ENCODE results near the gene HOXA4.

HOXA4 gene

GRCh38 chr7:27096768-27097514 lies 33.6 kb downstream of the HOXA4 start:
- DNase-seq (ENCODE audit: low spot score) = no peak
- in situ Hi-C loops (cut with MboI; ENCODE audit: low pct_unique_long_range_greater_than_20kb, low sequenced_read_pairs, unreplicated experiment) = no loop called here
- TF ChIP-seq, protein P1, sequence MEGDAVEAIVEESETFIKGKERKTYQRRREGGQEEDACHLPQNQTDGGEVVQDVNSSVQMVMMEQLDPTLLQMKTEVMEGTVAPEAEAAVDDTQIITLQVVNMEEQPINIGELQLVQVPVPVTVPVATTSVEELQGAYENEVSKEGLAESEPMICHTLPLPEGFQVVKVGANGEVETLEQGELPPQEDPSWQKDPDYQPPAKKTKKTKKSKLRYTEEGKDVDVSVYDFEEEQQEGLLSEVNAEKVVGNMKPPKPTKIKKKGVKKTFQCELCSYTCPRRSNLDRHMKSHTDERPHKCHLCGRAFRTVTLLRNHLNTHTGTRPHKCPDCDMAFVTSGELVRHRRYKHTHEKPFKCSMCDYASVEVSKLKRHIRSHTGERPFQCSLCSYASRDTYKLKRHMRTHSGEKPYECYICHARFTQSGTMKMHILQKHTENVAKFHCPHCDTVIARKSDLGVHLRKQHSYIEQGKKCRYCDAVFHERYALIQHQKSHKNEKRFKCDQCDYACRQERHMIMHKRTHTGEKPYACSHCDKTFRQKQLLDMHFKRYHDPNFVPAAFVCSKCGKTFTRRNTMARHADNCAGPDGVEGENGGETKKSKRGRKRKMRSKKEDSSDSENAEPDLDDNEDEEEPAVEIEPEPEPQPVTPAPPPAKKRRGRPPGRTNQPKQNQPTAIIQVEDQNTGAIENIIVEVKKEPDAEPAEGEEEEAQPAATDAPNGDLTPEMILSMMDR (IDR thresholded peaks at IDR 0.05; ENCODE audit: extremely low read depth, insufficient read depth, missing control alignments) = no peak

DNA sequence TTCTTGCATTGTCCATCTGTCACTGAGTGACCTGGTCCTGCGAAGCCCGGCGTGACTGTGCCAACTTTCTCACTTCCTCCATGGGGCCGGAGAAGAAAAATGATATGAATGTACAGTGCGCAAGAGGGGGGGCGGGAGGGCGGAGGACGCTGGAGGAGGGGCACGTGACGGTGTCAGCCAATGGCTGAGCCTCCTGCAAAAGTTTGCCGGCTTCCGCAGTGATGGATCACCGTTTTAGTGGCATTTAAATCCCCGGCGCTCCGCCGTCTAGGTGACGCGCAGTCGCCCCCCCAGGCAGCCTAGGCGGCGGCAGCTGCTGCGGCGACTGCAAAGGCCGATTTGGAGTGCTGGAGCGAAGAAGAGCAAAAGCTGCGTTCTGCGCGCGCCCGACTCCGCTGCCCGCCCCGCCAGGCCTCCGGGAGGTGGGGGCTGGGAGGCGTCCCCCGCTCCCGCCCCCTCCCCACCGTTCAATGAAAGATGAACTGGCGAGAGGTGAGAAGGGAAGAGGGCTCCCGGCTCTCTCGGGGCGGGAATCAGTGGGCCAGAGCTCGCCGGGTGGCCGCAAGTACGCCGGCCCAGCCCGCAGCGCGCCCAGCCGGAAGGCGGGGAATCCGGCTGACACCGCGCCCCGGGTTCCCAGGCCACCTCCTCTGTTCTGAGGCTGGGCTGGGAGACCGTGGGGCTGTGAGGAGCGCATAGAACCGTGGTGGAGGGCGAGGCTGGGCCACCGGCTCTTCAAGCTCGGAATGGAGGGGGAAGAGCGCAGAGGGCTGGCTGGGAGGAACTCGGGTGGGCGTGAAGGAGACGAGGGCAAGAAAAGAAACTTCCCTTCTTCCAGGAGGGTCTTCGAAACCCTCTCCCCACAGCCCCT lies 34.4 kb downstream of the HOXA4 start, which contains the start of gene HOXA1:
Gene HOXA1, minus strand, starts transcription at position 104 of the 871 bp plus-strand sequence. Its CDS starts 88 bp downstream, at position 16.
- peak; percentile 96 for DNase-seq (ENCODE audit: low spot score)
- TF ChIP-seq, protein P1 (IDR thresholded peaks at IDR 0.05; ENCODE audit: extremely low read depth, insufficient read depth, missing control alignments) = no peak
- in situ Hi-C loops (cut with MboI; ENCODE audit: low pct_unique_long_range_greater_than_20kb, low sequenced_read_pairs, unreplicated experiment) = no loop called here

DNA sequence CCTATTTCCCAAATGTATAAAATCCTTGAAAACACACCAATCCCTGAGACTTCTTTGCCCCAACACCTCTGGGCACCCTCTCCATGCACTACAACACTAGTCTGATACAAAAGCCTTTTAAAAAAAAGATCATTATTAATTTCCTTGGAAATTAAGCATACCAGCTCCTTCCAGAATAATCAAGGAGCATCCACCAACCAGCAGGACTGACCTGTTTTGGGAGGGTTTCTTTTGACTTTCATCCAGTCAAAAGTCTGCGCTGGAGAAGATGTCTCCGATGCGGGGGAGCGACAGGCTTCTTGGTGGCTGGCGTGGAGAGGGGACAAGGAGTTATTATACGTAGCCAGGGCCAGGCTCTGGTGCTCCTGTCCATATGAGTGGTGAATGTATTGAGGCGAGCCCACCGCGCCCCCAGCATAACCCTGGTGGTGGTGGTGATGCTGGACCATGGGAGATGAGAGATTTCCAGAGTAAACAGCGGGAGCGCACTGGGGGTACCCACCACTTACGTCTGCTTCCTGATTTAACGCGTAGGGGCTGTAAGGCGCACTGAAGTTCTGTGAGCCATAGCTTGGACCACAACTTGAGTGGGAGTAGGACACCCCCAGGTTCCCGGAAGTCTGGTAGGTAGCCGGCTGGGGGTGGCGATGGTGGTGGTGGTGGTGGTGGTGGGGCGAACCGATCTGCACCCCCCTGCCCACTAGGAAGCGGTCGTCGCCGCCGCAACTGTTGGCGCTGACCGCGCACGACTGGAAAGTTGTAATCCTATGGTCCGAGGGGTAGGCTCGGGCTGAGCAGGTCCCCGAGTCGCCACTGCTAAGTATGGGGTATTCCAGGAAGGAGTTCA lies 35.3 kb downstream of the HOXA4 start:
- in situ Hi-C loops (cut with MboI; ENCODE audit: low pct_unique_long_range_greater_than_20kb, low sequenced_read_pairs, unreplicated experiment) = no loop called here
- TF ChIP-seq, protein P1 (IDR thresholded peaks at IDR 0.05; ENCODE audit: extremely low read depth, insufficient read depth, missing control alignments) = no peak
- peak; percentile 15 for DNase-seq (ENCODE audit: low spot score)

GRCh38 chr7:27094304-27095049 lies 36.1 kb downstream of the HOXA4 start:
- in situ Hi-C loops (cut with MboI; ENCODE audit: low pct_unique_long_range_greater_than_20kb, low sequenced_read_pairs, unreplicated experiment) = no loop called here
- no peak for DNase-seq (ENCODE audit: low spot score)
- TF ChIP-seq, protein P1 (IDR thresholded peaks at IDR 0.05; ENCODE audit: extremely low read depth, insufficient read depth, missing control alignments) = no peak

- in situ Hi-C loops (cut with MboI; ENCODE audit: low pct_unique_long_range_greater_than_20kb, low sequenced_read_pairs, unreplicated experiment) = no loop called here
- TF ChIP-seq, protein P1 (IDR thresholded peaks at IDR 0.05; ENCODE audit: extremely low read depth, insufficient read depth, missing control alignments) = no peak
- DNase-seq (ENCODE audit: low spot score) = no peak
These were observed 37.2 kb downstream of the HOXA4 start for GRCh38 chr7:27093184-27093895.
